ENCODE data around the gene HYI.

Gene HYI

GRCh38 chr1:43444151-43444828, 9.4 kb downstream of the HYI start:
- no peak for DNase-seq

- no peak for DNase-seq
These were observed 10.4 kb downstream of the HYI start for GRCh38 chr1:43443197-43443946.

GRCh38 chr1:43442756-43443155, 11.0 kb downstream of the HYI start:
- DNase-seq = no peak

- no peak for DNase-seq
These were observed 11.7 kb downstream of the HYI start for GRCh38 chr1:43441894-43442637.

- no peak for DNase-seq
These were observed 12.4 kb downstream of the HYI start for GRCh38 chr1:43441166-43441893.

- DNase-seq = no peak
These were observed 13.4 kb downstream of the HYI start for GRCh38 chr1:43440358-43440757.

GRCh38 chr1:43439781-43440180, 13.9 kb downstream of the HYI start:
- no peak for DNase-seq

GRCh38 chr1:43438953-43439581, 14.7 kb downstream of the HYI start:
- DNase-seq = no peak

- DNase-seq = no peak
These were observed 15.2 kb downstream of the HYI start for GRCh38 chr1:43438576-43438952.

- no peak for DNase-seq
These were observed 15.7 kb downstream of the HYI start for GRCh38 chr1:43438006-43438405.

GRCh38 chr1:43437031-43437973, 16.4 kb downstream of the HYI start:
- no peak for DNase-seq

- DNase-seq = no peak
These were observed 17.4 kb downstream of the HYI start for GRCh38 chr1:43436371-43436770.

GRCh38 chr1:43435146-43436145, 18.3 kb downstream of the HYI start:
- DNase-seq = no peak

- no peak for DNase-seq
These were observed 19.5 kb downstream of the HYI start for GRCh38 chr1:43434256-43434655.

GRCh38 chr1:43432907-43433306, 20.8 kb downstream of the HYI start:
- DNase-seq = no peak

GRCh38 chr1:43432171-43432860, 21.4 kb downstream of the HYI start:
- no peak for DNase-seq

- DNase-seq = no peak
These were observed 22.1 kb downstream of the HYI start for GRCh38 chr1:43431676-43432075.

- DNase-seq = no peak
These were observed 22.9 kb downstream of the HYI start for GRCh38 chr1:43430831-43431230.

GRCh38 chr1:43427941-43428340, 25.8 kb downstream of the HYI start:
- no peak for DNase-seq

GRCh38 chr1:43427524-43427923, 26.2 kb downstream of the HYI start:
- DNase-seq = no peak
